GM18867 (cell line): ENCODE data around the gene SPTBN1.
A peak's percentile ranks its signal among the peaks of the same experiment; 100 is the strongest.
"Not testable (repeated sequence)": the region's sequence is repeated elsewhere in the genome, so short reads cannot be mapped to it uniquely, and the experiment has no call there.

ENCODE experiments used
- ATAC-seq: cut with Tn5 transposase; IDR thresholded peaks from one replicate; pipeline ENCODE4 v1.9.1; 2021; ENCODE audit warnings: mild to moderate bottlenecking, moderate library complexity; ENCODE audit not compliant: unreplicated experiment

SPTBN1 gene

GRCh38 chr2:54685263-54685775 lies 229.2 kb downstream of the SPTBN1 start:
- no peak for ATAC-seq

DNA sequence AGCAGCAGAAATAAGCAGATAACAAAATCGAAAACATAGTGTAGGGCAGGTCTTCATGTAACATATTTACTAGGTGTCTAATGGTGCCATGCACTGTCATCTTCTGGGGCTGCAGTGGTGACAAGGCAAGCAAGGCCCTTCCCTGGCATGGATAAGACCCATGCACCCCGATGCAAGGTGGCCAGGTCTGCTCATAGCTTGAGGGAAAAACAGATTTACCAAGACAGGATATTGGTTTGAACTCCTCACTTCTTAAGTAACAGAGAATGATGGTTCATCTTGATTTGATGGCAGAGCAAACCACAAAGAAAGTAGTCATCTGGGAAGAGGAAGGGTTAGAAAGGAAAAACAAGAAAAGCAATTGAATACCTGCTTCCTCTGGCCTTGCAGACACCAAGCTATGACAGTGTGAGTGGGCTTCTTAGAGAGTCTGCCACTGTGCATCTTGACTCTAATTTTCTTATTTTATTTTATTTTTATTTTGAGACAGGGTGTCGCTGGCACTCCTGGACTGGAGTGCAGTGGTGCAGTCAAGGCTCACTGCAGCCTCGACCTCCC lies 231.5 kb downstream of the SPTBN1 start:
- no peak for ATAC-seq

GRCh38 chr2:54691445-54692135 lies 235.5 kb downstream of the SPTBN1 start:
- no peak for ATAC-seq

DNA sequence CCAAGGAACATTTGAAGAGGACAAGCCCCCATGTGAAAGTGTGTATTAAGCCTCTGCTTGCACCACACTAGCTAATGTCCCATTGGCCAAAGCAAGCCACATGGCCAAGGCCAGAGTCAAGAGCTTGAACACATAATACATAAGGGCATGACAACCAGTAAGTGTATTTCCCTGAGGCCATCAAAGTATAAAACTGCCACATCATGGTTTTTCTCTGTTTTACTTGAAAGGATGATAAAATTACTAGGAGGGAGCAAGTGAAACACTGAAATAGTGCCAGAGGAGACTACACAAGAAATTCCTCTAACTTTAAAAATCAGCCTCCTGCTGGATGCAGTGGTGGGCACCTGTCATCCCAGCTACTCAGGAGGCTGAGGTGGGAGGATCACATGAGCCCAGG lies 236.4 kb downstream of the SPTBN1 start:
- ATAC-seq, result no peak

DNA sequence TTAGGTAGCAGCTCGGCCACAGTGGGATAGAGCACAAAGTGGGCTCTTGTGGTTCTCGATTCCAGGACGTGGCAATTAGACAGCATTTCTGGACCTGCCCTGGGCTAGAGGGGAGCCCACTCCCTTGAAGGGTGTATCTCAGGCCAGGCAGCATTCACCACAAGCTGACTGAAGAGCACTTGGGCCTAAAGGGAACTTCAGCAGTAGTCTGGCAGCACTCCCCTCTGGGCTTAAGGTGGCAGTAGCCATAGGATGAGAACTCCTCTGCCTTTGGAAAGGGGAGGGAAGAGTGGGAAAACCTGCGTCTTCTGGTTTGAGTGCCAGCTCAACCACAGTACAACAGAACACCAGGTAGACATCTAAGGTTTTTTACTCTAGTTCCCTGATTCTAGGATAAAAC lies 239.3 kb downstream of the SPTBN1 start:
- ATAC-seq, result no peak

GRCh38 chr2:54697934-54698333 lies 241.8 kb downstream of the SPTBN1 start:
- ATAC-seq, result no peak

GRCh38 chr2:54698926-54699325 lies 242.8 kb downstream of the SPTBN1 start:
- not testable (repeated sequence) for ATAC-seq

DNA sequence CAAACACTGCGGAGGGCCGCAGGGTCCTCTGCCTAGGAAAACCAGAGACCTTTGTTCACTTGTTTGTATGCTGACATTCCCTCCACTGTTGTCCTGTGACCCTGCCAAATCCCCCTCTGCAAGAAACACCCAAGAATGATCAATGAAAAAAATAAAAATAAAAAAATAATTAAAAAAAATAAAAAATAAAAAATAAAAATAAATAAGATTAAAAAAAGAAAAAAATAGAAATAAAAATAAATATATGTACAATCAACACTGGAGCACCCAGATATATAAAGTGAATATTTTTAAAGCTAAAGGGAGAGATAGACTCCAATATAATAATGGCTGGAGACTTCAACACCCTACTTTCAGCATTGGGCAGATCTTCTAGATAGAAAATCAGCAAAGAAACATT lies 243.5 kb downstream of the SPTBN1 start:
- no peak for ATAC-seq

GRCh38 chr2:54701029-54701428 lies 244.9 kb downstream of the SPTBN1 start:
- no peak for ATAC-seq

GRCh38 chr2:54704238-54704637 lies 248.1 kb downstream of the SPTBN1 start:
- no peak for ATAC-seq

GRCh38 chr2:54704688-54705605 lies 248.8 kb downstream of the SPTBN1 start:
- ATAC-seq, result peak; percentile 56

- ATAC-seq, result no peak
These were observed 250.5 kb downstream of the SPTBN1 start for GRCh38 chr2:54706622-54707021.

- no peak for ATAC-seq
These were observed 252.6 kb downstream of the SPTBN1 start for GRCh38 chr2:54708584-54709335.

- ATAC-seq, result no peak
These were observed 253.2 kb downstream of the SPTBN1 start for GRCh38 chr2:54709336-54709809.

DNA sequence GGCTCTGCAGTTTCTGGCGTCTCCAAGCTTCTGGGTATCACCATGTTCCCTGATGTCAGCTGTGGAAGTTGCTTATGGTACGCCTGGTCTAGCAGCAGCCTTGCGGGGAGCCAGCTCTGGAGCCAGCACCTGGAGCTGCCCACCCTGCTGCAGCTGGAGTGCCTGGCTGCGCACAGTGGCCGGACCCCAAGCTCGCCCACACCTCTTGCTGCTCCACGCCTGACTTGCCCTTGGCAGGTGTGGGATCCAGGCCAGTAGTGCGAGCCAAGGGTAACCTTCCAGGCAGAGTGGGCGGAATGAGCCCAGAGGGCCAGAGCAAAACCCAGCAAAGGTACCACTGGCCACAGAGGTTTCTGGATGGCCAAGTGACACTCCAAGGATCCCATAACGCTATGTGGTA lies 254.1 kb downstream of the SPTBN1 start:
- no peak for ATAC-seq

- no peak for ATAC-seq
These were observed 256.4 kb downstream of the SPTBN1 start for GRCh38 chr2:54712516-54712915.

DNA sequence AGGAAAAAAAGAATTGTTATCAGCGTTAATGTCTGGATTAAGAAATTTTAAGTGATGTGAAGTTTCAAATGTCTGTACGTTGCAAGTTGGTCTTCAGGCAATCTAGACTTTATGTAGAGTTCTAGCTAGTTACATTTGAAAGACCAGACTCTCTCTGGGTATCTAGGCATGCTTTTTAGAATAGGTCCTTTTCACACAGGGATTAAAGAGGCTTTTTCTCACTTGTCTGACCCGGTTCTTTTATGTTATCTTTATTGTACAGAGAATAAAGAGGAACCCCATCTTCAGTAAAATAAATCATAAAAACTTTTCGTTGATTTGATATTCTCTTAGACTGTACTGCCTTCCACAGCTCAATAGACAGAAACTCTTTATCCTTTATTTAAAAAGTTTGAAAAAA lies 258.9 kb downstream of the SPTBN1 start:
- no peak for ATAC-seq

GRCh38 chr2:54716375-54716774 lies 260.2 kb downstream of the SPTBN1 start:
- peak; percentile 58 for ATAC-seq

DNA sequence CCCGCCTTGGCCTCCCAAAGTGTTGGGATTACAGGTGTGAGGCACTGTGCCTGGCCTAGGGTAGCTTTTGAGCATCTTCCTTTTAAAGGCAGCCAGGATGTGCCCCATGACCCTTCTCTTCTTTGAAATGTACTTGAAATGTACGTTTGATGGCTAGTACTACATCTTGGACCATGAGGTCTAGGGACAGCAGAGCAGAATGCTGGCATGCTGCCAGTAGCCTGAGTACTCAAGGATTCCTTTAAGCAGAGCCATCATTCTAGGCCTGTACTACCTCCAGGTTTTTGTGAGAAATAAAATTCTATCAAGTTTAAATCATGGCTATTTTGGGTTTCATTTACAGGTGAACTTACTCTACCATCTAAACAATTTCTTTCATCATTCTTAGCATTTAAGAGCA lies 264.4 kb downstream of the SPTBN1 start:
- ATAC-seq, result no peak
